Testis (tissue), 5 donors: ENCODE data around the gene ATP6V1G3. TPM values are rescaled to one million over a fixed set of nuclear protein-coding genes. Genes with fewer than 3 reads are reported as not detected.
"Not testable (repeated sequence)": the region's sequence is repeated elsewhere in the genome, so short reads cannot be mapped to it uniquely, and the experiment has no call there.

ENCODE experiments used
- DNase-seq: peaks from one replicate; pipeline ENCODE4 v3.0.0-alpha.2; 2019
- H3K27ac ChIP-seq, 2 donors: fragments of 200-600 bp; sonication (generic); one replicate each; pipeline ENCODE4 v1.5.1; 2019
- H3K27me3 ChIP-seq: fragments of 200-600 bp; sonication (generic); one replicate; pipeline ENCODE4 v1.5.1; 2019
- H3K36me3 ChIP-seq: fragments of 200-600 bp; sonication (generic); one replicate; pipeline ENCODE4 v1.5.1; 2017; ENCODE audit warnings: low read depth; ENCODE audit errors: missing control alignments
- H3K4me1 ChIP-seq: fragments of 200-600 bp; sonication (generic); one replicate; pipeline ENCODE4 v1.5.1; 2019
- H3K4me3 ChIP-seq, 2 donors: fragments of 200-600 bp; sonication (generic); one replicate each; pipeline ENCODE4 v1.5.1; 2017 to 2019
- H3K9me3 ChIP-seq: fragments of 200-600 bp; sonication (generic); one replicate; pipeline ENCODE4 v1.5.1; 2017
- CTCF ChIP-seq, 3 experiments: fragments of 450-650 bp in 2 of 3; fragments of 200-600 bp in 1 of 3; sonication (generic) in 1 of 3; IDR thresholded peaks; one replicate each; pipeline ENCODE4 v1.5.1; 2016 to 2019; ENCODE audit warnings: antibody characterized with exemption in 3 of 3, mild to moderate bottlenecking in 2 of 3, moderate library complexity in 1 of 3
- POLR2A ChIP-seq: fragments of 450-650 bp; IDR thresholded peaks from one replicate; pipeline ENCODE4 v1.6.1; 2017; ENCODE audit warnings: antibody characterized with exemption, mild to moderate bottlenecking, moderate library complexity
- WGBS, 2 donors: methylation state at CpG; one replicate each; pipeline ENCODE4 v1.1.5; 2018; 5-methylcytosine and 5-hydroxymethylcytosine counted together
- intact Hi-C: fragments of 100-400 bp; cut with DNase I; formaldehyde crosslinking; loops from one replicate; pipeline ENCODE4 v1.15.1; 2023; ENCODE audit warnings: low total_unique reads
- long read RNA-seq, 2 donors: transcript quantifications; one replicate each; lab custom pipeline, GENCODE V29; 2026
- polyA plus RNA-seq: library from polyadenylated mRNA; stranded (reverse); fragments of 350-450 nt; fragmentation: Illumina TruSeq; extraction: RNeasy Lipid Tissue Mini Kit (QIAGEN cat#74804); gene quantifications from one replicate; pipeline ENCODE4 v1.2.3, GENCODE V29; 2014; ENCODE audit warnings: low read depth, low replicate concordance; ENCODE audit not compliant: insufficient read depth
- total RNA-seq, 2 donors: library from RNA; depleted of rRNA; stranded (reverse); fragments of >200 nt; gene quantifications; one replicate each; pipeline ENCODE4 v1.2.3, GENCODE V29; 2016

The ATP6V1G3 gene, protein sequence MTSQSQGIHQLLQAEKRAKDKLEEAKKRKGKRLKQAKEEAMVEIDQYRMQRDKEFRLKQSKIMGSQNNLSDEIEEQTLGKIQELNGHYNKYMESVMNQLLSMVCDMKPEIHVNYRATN
- total RNA-seq (not detected), polyA plus RNA-seq (not detected)
- long read RNA-seq, donor 1 = 0 reads
- long read RNA-seq, donor 2, partial matches to known transcripts = 8 of 8 reads
- long read RNA-seq, donor 2, other reads (novel, unspliced or antisense) = 0 of 8 reads

DNA sequence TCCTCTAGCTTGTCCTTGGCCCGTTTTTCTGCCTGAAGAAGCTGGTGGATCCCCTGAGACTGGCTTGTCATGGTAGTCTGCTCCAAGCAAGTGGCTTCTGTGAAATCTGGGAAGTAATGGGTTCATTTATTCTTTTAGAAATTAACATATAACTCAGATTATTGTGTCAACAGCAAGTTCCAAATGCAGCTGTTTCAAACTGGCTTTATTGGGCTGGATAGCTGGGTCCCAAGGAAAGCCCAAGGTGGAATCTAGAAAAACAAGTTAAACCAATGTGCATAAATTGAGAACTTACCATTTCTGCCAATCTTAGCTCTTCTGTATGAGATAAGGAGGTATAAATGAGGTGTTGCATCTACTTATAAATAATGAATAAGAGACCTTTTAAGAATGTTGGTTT is at the start of gene ATP6V1G3:
ATP6V1G3 (minus strand) TSS at position 101 of the 400 bp plus-strand sequence; CDS start at position 71, 30 bp downstream.
- H3K27me3 ChIP-seq = no peaks in the 10 kb centered on the region
- no peaks in the 10 kb centered on the region for H3K36me3 ChIP-seq
- 64 to 91% methylated on average over 1 of the region's 1 CpG for WGBS, 2 donors
- no peak for DNase-seq
- no peak within 1 kb of the TSS for H3K27ac ChIP-seq
- intact Hi-C loops = no loop called here
- H3K9me3 ChIP-seq = no peaks in the 10 kb centered on the region
- no peak within 1 kb of the TSS for H3K4me3 ChIP-seq
- H3K4me1 ChIP-seq = no peaks in the 10 kb centered on the region
- no peak for TF ChIP-seq POLR2A
- TF ChIP-seq CTCF (IDR thresholded peaks at IDR 0.05) = no peak

GRCh38 chr1:198588845-198589244 is 48.4 kb upstream of the ATP6V1G3 start:
- Histone ChIP-seq H3K9me3 (no peaks in the 10 kb centered on the region), H3K4me3 (no peak overlapping the region), H3K27ac (no peak overlapping the region), H3K27me3 (no peaks in the 10 kb centered on the region), H3K36me3 (no peaks in the 10 kb centered on the region), H3K4me1 (no peaks in the 10 kb centered on the region)
- TF ChIP-seq CTCF (IDR thresholded peaks at IDR 0.05) = no peak
- no peak for TF ChIP-seq POLR2A
- intact Hi-C loops = no loop called here
- no peak for DNase-seq

- intact Hi-C loops = no loop called here
- Histone ChIP-seq H3K27ac (no peak overlapping the region), H3K27me3 (no peaks in the 10 kb centered on the region), H3K36me3 (no peaks in the 10 kb centered on the region), H3K9me3 (no peaks in the 10 kb centered on the region), H3K4me1 (no peaks in the 10 kb centered on the region), H3K4me3 (no peak overlapping the region)
- 81 to 82% methylated on average over 16 to 26 of the region's 26 CpGs for WGBS, 2 donors
- TF ChIP-seq POLR2A (no peak), CTCF (IDR thresholded peaks at IDR 0.05) (no peak)
- DNase-seq = no peak
Observed at GRCh38 chr1:198584163-198584562, 43.7 kb upstream of the ATP6V1G3 start.

DNA sequence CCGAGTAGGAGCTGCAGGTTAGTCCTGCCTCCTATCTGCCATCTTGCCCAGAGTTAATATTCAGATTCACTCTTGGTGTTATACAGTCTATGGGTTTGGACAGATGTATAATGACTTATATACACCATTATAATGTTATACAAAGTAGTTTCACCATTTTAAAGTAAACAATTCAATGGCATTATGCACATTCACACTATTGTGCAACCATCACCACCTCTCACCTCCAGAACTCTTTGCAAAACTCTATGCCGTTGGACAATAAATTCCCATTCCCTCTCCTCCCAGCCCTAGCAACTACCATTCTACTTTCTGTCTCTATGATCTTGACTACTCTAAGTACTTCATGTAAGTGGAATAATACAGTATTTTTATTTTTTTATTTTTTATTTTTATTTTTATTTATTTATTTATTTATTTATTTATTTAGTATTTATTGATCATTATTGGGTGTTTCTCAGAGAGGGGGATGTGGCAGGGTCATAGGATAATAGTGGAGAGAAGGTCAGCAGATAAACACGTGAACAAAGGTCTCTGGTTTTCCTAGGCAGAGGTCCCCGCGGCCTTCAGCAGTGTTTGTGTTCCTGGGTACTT is 42.8 kb upstream of the ATP6V1G3 start:
- H3K36me3 ChIP-seq, H3K4me3 ChIP-seq, DNase-seq, H3K27ac ChIP-seq, H3K9me3 ChIP-seq, H3K4me1 ChIP-seq, H3K27me3 ChIP-seq, intact Hi-C loops: not testable (repeated sequence)
- WGBS, 2 donors = 79 to 84% methylated on average over 5 of the region's 5 CpGs

- H3K4me3 ChIP-seq = no peak overlapping the region
- no peak for DNase-seq
- no peaks in the 10 kb centered on the region for H3K36me3 ChIP-seq
- no peaks in the 10 kb centered on the region for H3K9me3 ChIP-seq
- intact Hi-C loops = no loop called here
- TF ChIP-seq CTCF (IDR thresholded peaks at IDR 0.05) (no peak), POLR2A (no peak)
- WGBS, 2 donors = 78 to 88% methylated on average over 1 of the region's 1 CpG
- H3K4me1 ChIP-seq = no peaks in the 10 kb centered on the region
- no peaks in the 10 kb centered on the region for H3K27me3 ChIP-seq
- no peak overlapping the region for H3K27ac ChIP-seq
Observed at GRCh38 chr1:198577444-198577843, 37.0 kb upstream of the ATP6V1G3 start.
